H1 (cell line): ENCODE measurements around the gene NEURL2. TPM values are rescaled to one million over a fixed set of nuclear protein-coding genes. Genes with fewer than 3 reads are reported as not detected.

Experiments
- CTCF ChIA-PET: fragments of 300-600 bp; sonication (Branson Sonifier 250); formaldehyde crosslinking; loops from one replicate; lab custom pipeline; 2021; ENCODE audit not compliant: partially characterized antibody; lab: Charles Lee
- POLR2A ChIA-PET: fragments of 300-600 bp; sonication (Branson Sonifier 250); formaldehyde crosslinking; loops from one replicate; lab custom pipeline; 2021; ENCODE audit warnings: inconsistent platforms; ENCODE audit not compliant: partially characterized antibody; lab: Charles Lee
- DNase-seq, 2 experiments: peaks; one replicate each; pipeline versions ENCODE4 v3.0.0 to v3.0.0-alpha.2; 2010 to 2022; ENCODE audit warnings: low spot score in 2 of 2, low read depth in 1 of 2, mixed read lengths in 1 of 2
- FAIRE-seq: peaks from 2 replicates; lab custom pipeline; 2011; peaks lifted over from hg19 to GRCh38; lab: Jason Lieb, UNC
- H2AFZ ChIP-seq: 2 replicates; pipeline ENCODE4 v1.8.1; 2012; ENCODE audit warnings: low read length, inconsistent platforms
- H2AK5ac ChIP-seq: 2 replicates; pipeline ENCODE4 v1.6.1; 2013; ENCODE audit warnings: low read depth, low read length
- H2BK120ac ChIP-seq: replicated peaks from 2 replicates; pipeline ENCODE3; 2013; ENCODE audit warnings: low read depth, low read length, inconsistent platforms
- H2BK12ac ChIP-seq: 2 replicates; pipeline ENCODE4 v1.6.1; 2013; ENCODE audit warnings: low read depth, low read length
- H2BK15ac ChIP-seq: 2 replicates; pipeline ENCODE4 v1.6.1; 2013; ENCODE audit warnings: low read length
- H2BK20ac ChIP-seq: 2 replicates; pipeline ENCODE4 v1.6.1; 2013; ENCODE audit warnings: low read length
- H2BK5ac ChIP-seq: 2 replicates; pipeline ENCODE4 v1.6.1; 2013; ENCODE audit warnings: low read depth, low read length
- H3K14ac ChIP-seq: 2 replicates; pipeline ENCODE4 v1.6.1; 2013; ENCODE audit warnings: inconsistent platforms; ENCODE audit not compliant: insufficient read length
- H3K18ac ChIP-seq: 2 replicates; pipeline ENCODE4 v1.6.1; 2013; ENCODE audit warnings: low read length; ENCODE audit errors: extremely low read depth
- H3K23ac ChIP-seq: 2 replicates; pipeline ENCODE4 v1.6.1; 2013; ENCODE audit warnings: inconsistent platforms; ENCODE audit not compliant: insufficient read length
- H3K23me2 ChIP-seq: 2 replicates; pipeline ENCODE4 v1.6.1; 2013; ENCODE audit warnings: low read depth, low read length
- H3K27ac ChIP-seq: 2 replicates; pipeline ENCODE4 v1.6.1; 2011; ENCODE audit warnings: low read depth, low read length, inconsistent platforms
- H3K27me3 ChIP-seq, 4 experiments: replicated peaks in 1 of 4; 1 replicate in 1 of 4; 2 replicates in 3 of 4; pipeline versions ENCODE4 v1.6.1 to v1.8.1; 2011 to 2013; ENCODE audit warnings: low read length in 3 of 4, mild to moderate bottlenecking in 3 of 4, inconsistent platforms in 2 of 4, mixed read lengths in 2 of 4, moderate library complexity in 1 of 4; ENCODE audit not compliant: control insufficient read depth in 3 of 4, insufficient read depth in 3 of 4; ENCODE audit errors: extremely low read depth in 1 of 4
- H3K36me3 ChIP-seq, 4 experiments: 2 replicates each; pipeline versions ENCODE4 v1.6.1 to v1.8.1; 2011 to 2013; ENCODE audit warnings: mild to moderate bottlenecking in 4 of 4, low read length in 3 of 4, moderate library complexity in 2 of 4, control low read depth in 1 of 4, inconsistent platforms in 1 of 4; ENCODE audit not compliant: insufficient read depth in 4 of 4, control insufficient read depth in 2 of 4
- H3K4ac ChIP-seq: replicated peaks from 2 replicates; pipeline ENCODE3; 2013; ENCODE audit warnings: low read length, low read depth, mixed read lengths, inconsistent platforms; ENCODE audit not compliant: insufficient read length
- H3K4me1 ChIP-seq, 4 experiments: replicated peaks in 1 of 4; 1 replicate in 1 of 4; 2 replicates in 3 of 4; pipeline versions ENCODE4 v1.6.1 to v1.8.1; 2011 to 2013; ENCODE audit warnings: low read length in 3 of 4, inconsistent platforms in 2 of 4, mixed read lengths in 1 of 4; ENCODE audit not compliant: insufficient read depth in 4 of 4, control insufficient read depth in 3 of 4
- H3K4me2 ChIP-seq, 2 experiments: 2 replicates each; pipeline versions ENCODE4 v1.6.1 to v1.8.1; 2011 to 2013; ENCODE audit warnings: low read depth in 2 of 2, low read length in 2 of 2, control low read depth in 1 of 2, inconsistent platforms in 1 of 2, mild to moderate bottlenecking in 1 of 2; ENCODE audit not compliant: insufficient read depth in 1 of 2
- H3K4me3 ChIP-seq, 4 experiments: fragments of 200-600, 300-600 bp in 1 of 4; sonication (generic), shearing (Covaris generic), sonication (Bioruptor Twin) in 1 of 4; 2 replicates each; pipeline versions ENCODE4 v1.5.1 to v1.8.1; 2011 to 2016; ENCODE audit warnings: low read length in 4 of 4, low read depth in 3 of 4, control low read depth in 2 of 4, inconsistent platforms in 2 of 4, mild to moderate bottlenecking in 2 of 4, mixed read lengths in 1 of 4, moderate library complexity in 1 of 4; ENCODE audit not compliant: insufficient read depth in 2 of 4; ENCODE audit errors: extremely low read depth in 1 of 4
- H3K56ac ChIP-seq: replicated peaks from 2 replicates; pipeline ENCODE3; 2013; ENCODE audit warnings: low read depth, mild to moderate bottlenecking, mixed read lengths, low read length, inconsistent platforms; ENCODE audit not compliant: insufficient read length
- H3K79me1 ChIP-seq: 2 replicates; pipeline ENCODE4 v1.6.1; 2013; ENCODE audit warnings: low read depth, low read length, control low read depth
- H3K79me2 ChIP-seq, 2 experiments: 2 replicates each; pipeline versions ENCODE4 v1.6.1 to v1.8.1; 2012 to 2013; ENCODE audit warnings: low read length in 2 of 2, mild to moderate bottlenecking in 2 of 2, inconsistent platforms in 1 of 2; ENCODE audit not compliant: insufficient read depth in 2 of 2, control insufficient read depth in 1 of 2
- H3K9ac ChIP-seq, 4 experiments: replicated peaks in 1 of 4; 1 replicate in 1 of 4; 2 replicates in 3 of 4; pipeline versions ENCODE4 v1.6.1 to v1.8.1; 2011 to 2013; ENCODE audit warnings: low read depth in 3 of 4, low read length in 3 of 4, control low read depth in 2 of 4, mild to moderate bottlenecking in 2 of 4, moderate library complexity in 2 of 4, inconsistent platforms in 1 of 4; ENCODE audit errors: extremely low read depth in 1 of 4
- H3K9me3 ChIP-seq, 2 experiments: 2 replicates each; pipeline versions ENCODE4 v1.6.1 to v1.8.1; 2012 to 2013; ENCODE audit warnings: mild to moderate bottlenecking in 2 of 2, moderate library complexity in 2 of 2, control low read depth in 1 of 2, inconsistent platforms in 1 of 2, low read depth in 1 of 2, low read length in 1 of 2, mixed read lengths in 1 of 2; ENCODE audit not compliant: insufficient read depth in 2 of 2
- H4K20me1 ChIP-seq, 2 experiments: replicated peaks in 1 of 2; 2 replicates each; pipeline versions ENCODE3 to v1.8.1; 2011 to 2013; ENCODE audit warnings: inconsistent platforms in 2 of 2, low read length in 2 of 2, mild to moderate bottlenecking in 1 of 2; ENCODE audit not compliant: insufficient read depth in 2 of 2, control insufficient read depth in 1 of 2
- H4K5ac ChIP-seq: 2 replicates; pipeline ENCODE4 v1.6.1; 2013; ENCODE audit warnings: low read length, low read depth, mixed read lengths, inconsistent platforms; ENCODE audit not compliant: insufficient read length
- H4K8ac ChIP-seq: 2 replicates; pipeline ENCODE4 v1.8.0; 2013; ENCODE audit warnings: mild to moderate bottlenecking, moderate library complexity, low read length, inconsistent platforms; ENCODE audit not compliant: insufficient read depth; ENCODE audit errors: extremely low read depth
- H4K91ac ChIP-seq: replicated peaks from 2 replicates; pipeline ENCODE3; 2013; ENCODE audit warnings: low read length, mixed read lengths, inconsistent platforms; ENCODE audit not compliant: insufficient read length
- BCL11A ChIP-seq, 2 experiments: IDR thresholded peaks; one replicate each; pipeline ENCODE4 v1.6.1; 2011; ENCODE audit warnings: low read depth in 2 of 2, low read length in 2 of 2, mild to moderate bottlenecking in 2 of 2
- HDAC6 ChIP-seq: IDR thresholded peaks from one replicate; pipeline ENCODE4 v1.7.1; 2012; ENCODE audit warnings: low read depth, mild to moderate bottlenecking, inconsistent platforms, low read length, moderate library complexity
- NRF1 ChIP-seq: IDR thresholded peaks from 2 replicates; pipeline ENCODE4 v1.6.1; 2011; ENCODE audit warnings: mild to moderate bottlenecking, low read depth, low read length, improper control_type of control experiment
- POLR2A ChIP-seq, 2 experiments: IDR thresholded peaks; 1 replicate in 1 of 2; 2 replicates in 1 of 2; pipeline ENCODE4 v1.6.1; 2011; ENCODE audit warnings: low read depth in 2 of 2, low read length in 2 of 2, mild to moderate bottlenecking in 2 of 2; ENCODE audit errors: control extremely low read depth in 1 of 2
- POLR2AphosphoS5 ChIP-seq: IDR thresholded peaks from 2 replicates; pipeline ENCODE4 v1.6.1; 2011; ENCODE audit warnings: low read depth, low read length
- WGBS, 2 experiments: shearing (Covaris generic) in 1 of 2; methylation state at CpG; one replicate each; pipeline versions ENCODE4 v1.1.6 to v1.1.7; 2013 to 2015; ENCODE audit warnings: low lambda C conversion rate in 2 of 2, mixed read lengths in 2 of 2, inconsistent platforms in 1 of 2, low coverage in 1 of 2, missing lambda C conversion rate in 1 of 2; ENCODE audit not compliant: insufficient replicate concordance in 2 of 2, insufficient coverage in 1 of 2, insufficient read length in 1 of 2; ENCODE audit errors: extremely low coverage in 1 of 2, missing lambda C conversion rate in 1 of 2; 5-methylcytosine and 5-hydroxymethylcytosine counted together
- polyA plus RNA-seq, 7 experiments: library from polyadenylated mRNA; depleted of rRNA in 3 of 7; stranded (reverse) in 5 of 7; unstranded in 2 of 7; fragments of >200 nt in 5 of 7; fragments of 200-250 nt in 2 of 7; gene quantifications; 1 replicate in 5 of 7; 2 replicates in 1 of 7; 4 replicates in 1 of 7; pipeline versions ENCODE4 v1.2.1 to v1.2.3, GENCODE V29; 2011 to 2013; ENCODE audit warnings: missing spikeins in 2 of 7, mixed read lengths in 2 of 7
- total RNA-seq: library from RNA; stranded (reverse); fragmentation: NEBNext Ultra II Directional; extraction: Animal tissue kit (Norgen Biotek cat#: 25700); gene quantifications from 2 replicates; pipeline ENCODE4 v1.2.1, GENCODE V29; 2021

Gene NEURL2
- total and polyA plus RNA-seq, 2 of the 8 experiments (the other 6 are each of a cell fraction or from before 2014, with no cell fraction given), result 6.9 TPM

- H3K36me3 ChIP-seq, result peaks cover 9 to 29% (median 24%) of the 10 kb centered on the region in 4 experiments
- H3K56ac ChIP-seq, result no peak overlapping the region
- no peak overlapping the region for H3K14ac ChIP-seq
- H2BK120ac ChIP-seq, result no peak overlapping the region
- no peak overlapping the region for H3K9ac ChIP-seq
- TF ChIP-seq POLR2A (IDR thresholded peaks at IDR 0.05; ENCODE audit: control extremely low read depth in 1 of 2, low read depth in 2 of 2, low read length in 2 of 2), result peak in 1 of 2 experiments; percentile 57; a peak in 1 of 3 replicates
- no peak for TF ChIP-seq BCL11A (IDR thresholded peaks at IDR 0.05; ENCODE audit: low read depth in 2 of 2, low read length in 2 of 2)
- TF ChIP-seq HDAC6, result no peak
- peak; percentile 64; the same call in 1 of the 2 replicates for TF ChIP-seq POLR2AphosphoS5
- no peak for TF ChIP-seq NRF1
- TF ChIP-seq, all 59 proteins: peak for 2
- H2BK12ac ChIP-seq, result no peak overlapping the region
- no peak overlapping the region for H3K4me2 ChIP-seq
- H2BK15ac ChIP-seq, result no peak overlapping the region
- POLR2A ChIA-PET, result interaction anchor here (0.7 to 11.2 kb wide), 10 partner anchors 9 to 67 kb away, joined by 3 to 172 read pairs (median 4); partner anchors contain the start of genes ACOT8, PLTP and ZSWIM1
- H3K79me2 ChIP-seq, result no peaks in the 10 kb centered on the region
- peaks cover 15% of the 10 kb centered on the region; the same call in 1 of the 2 replicates for H3K23me2 ChIP-seq
- no peak overlapping the region for H3K4me3 ChIP-seq
- CTCF ChIA-PET, result interaction anchor here (4.1 to 5.6 kb wide), 2 partner anchors 7 to 67 kb away, joined by 15 to 24 read pairs; no protein-coding TSS in a partner anchor
- no peak overlapping the region for H2BK5ac ChIP-seq
- H3K9me3 ChIP-seq, result no peaks in the 10 kb centered on the region
- H3K4me1 ChIP-seq, result peaks cover 0 to 10% (median 6%) of the 10 kb centered on the region in 4 experiments; a peak in 6 of 7 replicates
- H2AFZ ChIP-seq, result no peak overlapping the region
- H3K23ac ChIP-seq, result no peak overlapping the region
- H4K20me1 ChIP-seq, result peaks cover 0 to 13% of the 10 kb centered on the region in 2 experiments
- H3K79me1 ChIP-seq, result no peaks in the 10 kb centered on the region; the same call in 1 of the 2 replicates
- no peak overlapping the region for H4K5ac ChIP-seq
- H3K18ac ChIP-seq, result no peak overlapping the region
- H2BK20ac ChIP-seq, result no peak overlapping the region
- 88% methylated on average over 11 of the region's 12 CpGs; no CpG with 5 or more reads in 1 of the 2 experiments for WGBS, 2 experiments
- FAIRE-seq (no peak), DNase-seq (no peak)
- H4K91ac ChIP-seq, result no peak overlapping the region
- no peak overlapping the region for H3K27ac ChIP-seq
- no peak overlapping the region for H2AK5ac ChIP-seq
- H3K4ac ChIP-seq, result no peak overlapping the region
- no peak overlapping the region; the same call in 1 of the 2 replicates for H4K8ac ChIP-seq
- no peaks in the 10 kb centered on the region for H3K27me3 ChIP-seq
Observed at GRCh38 chr20:45894797-45895196, 3.8 kb upstream of the NEURL2 start.
